Loucy (cell line): ENCODE measurements around the gene RB1.

ENCODE experiments used
- CTCF ChIP-seq: fragments of 200-600 bp; sonication (generic); conservative IDR thresholded peaks from 2 replicates; pipeline ENCODE4 v1.5.1; 2014; ENCODE audit warnings: mild to moderate bottlenecking, antibody characterized with exemption, low read length
- EZH2phosphoT487 ChIP-seq: fragments of 200-600 bp; IDR thresholded peaks from 2 replicates; pipeline ENCODE4 v1.6.1; 2018; ENCODE audit warnings: antibody characterized with exemption, mild to moderate bottlenecking, moderate library complexity, borderline replicate concordance

- no peak for TF ChIP-seq CTCF
- no peak for TF ChIP-seq EZH2phosphoT487
Measured at GRCh38 chr13:48404952-48405351, 101.4 kb downstream of the RB1 start.
